ENCODE measurements around the gene WDR88. TPM values are rescaled to one million over a fixed set of nuclear protein-coding genes. Genes with fewer than 3 reads are reported as not detected.

Gene WDR88
- total and polyA plus RNA-seq, 2 of the 8 experiments (the other 6 are each of a cell fraction or from before 2014, with no cell fraction given), result not detected

DNA sequence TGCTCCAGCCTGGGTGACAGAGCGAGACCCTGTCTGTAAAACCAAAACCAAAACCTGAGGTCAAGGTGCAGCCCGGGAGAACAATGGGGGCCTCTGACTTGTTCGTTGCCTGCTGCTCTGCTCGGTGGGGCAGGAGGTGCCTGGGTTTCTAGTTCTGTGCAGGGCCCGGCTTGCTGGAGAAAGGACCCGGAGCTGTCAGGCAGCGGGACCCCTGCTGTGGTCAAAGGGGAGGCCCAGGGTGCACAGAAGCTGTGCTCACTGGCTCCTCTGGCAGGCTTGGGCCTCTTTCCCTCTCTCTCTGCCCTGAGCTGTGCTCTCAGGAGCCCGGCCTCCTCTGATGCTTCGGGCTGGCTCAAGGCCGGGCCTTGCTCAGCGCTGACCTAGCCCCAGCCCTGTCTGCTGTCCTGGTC, 65.7 kb downstream of the WDR88 start:
- no peaks in the 10 kb centered on the region for H3K9me3 ChIP-seq (ENCODE audit: insufficient read depth in 2 of 2, low read depth in 1 of 2, low read length in 1 of 2)
- H3K23ac ChIP-seq (ENCODE audit: insufficient read length), result no peak overlapping the region
- H4K91ac ChIP-seq (replicated peaks; ENCODE audit: insufficient read length, low read length), result no peak overlapping the region
- no peak overlapping the region for H2BK120ac ChIP-seq (replicated peaks; ENCODE audit: low read depth, low read length)
- H3K18ac ChIP-seq (ENCODE audit: extremely low read depth, low read length), result no peak overlapping the region
- no peak overlapping the region for H2BK12ac ChIP-seq (ENCODE audit: low read depth, low read length)
- no peak overlapping the region for H2BK5ac ChIP-seq (ENCODE audit: low read depth, low read length)
- peaks cover 0 to 4% (median 1%) of the 10 kb centered on the region in 4 experiments; a peak in 4 of 7 replicates for H3K4me1 ChIP-seq (replicated peaks in 1 of 4; ENCODE audit: control insufficient read depth in 3 of 4, insufficient read depth in 4 of 4, low read length in 3 of 4)
- H3K14ac ChIP-seq (ENCODE audit: insufficient read length), result no peak overlapping the region
- no peak overlapping the region for H3K4me2 ChIP-seq (ENCODE audit: insufficient read depth in 1 of 2, low read depth in 2 of 2, low read length in 2 of 2)
- no peak for FAIRE-seq
- no peak overlapping the region for H2AK5ac ChIP-seq (ENCODE audit: low read depth, low read length)
- ChIA-PET CTCF (ENCODE audit: partially characterized antibody) (interaction anchor here (0.8 to 3.9 kb wide), 8 partner anchors 13 to 211 kb away, joined by 3 to 21 read pairs (median 4); no protein-coding TSS in a partner anchor), POLR2A (ENCODE audit: partially characterized antibody) (interaction anchor here (0.7 to 1.3 kb wide), 3 partner anchors 11 to 16 kb away, joined by 3 to 4 read pairs (median 3); no protein-coding TSS in a partner anchor)
- H3K27me3 ChIP-seq (replicated peaks in 1 of 4; ENCODE audit: control insufficient read depth in 3 of 4, extremely low read depth in 1 of 4, insufficient read depth in 3 of 4, low read length in 3 of 4), result peaks cover 0 to 14% (median 9%) of the 10 kb centered on the region in 4 experiments; a peak in 5 of 7 replicates
- no peak overlapping the region for H2BK15ac ChIP-seq (ENCODE audit: low read length)
- H2AFZ ChIP-seq (ENCODE audit: low read length), result no peak overlapping the region
- H4K5ac ChIP-seq (ENCODE audit: insufficient read length, low read depth, low read length), result no peak overlapping the region
- no peak for DNase-seq (ENCODE audit: low read depth in 1 of 2, low spot score in 2 of 2)
- no peak overlapping the region for H3K4me3 ChIP-seq (ENCODE audit: extremely low read depth in 1 of 4, insufficient read depth in 2 of 4, low read depth in 3 of 4, low read length in 4 of 4)
- H3K56ac ChIP-seq (replicated peaks; ENCODE audit: insufficient read length, low read depth, low read length), result no peak overlapping the region
- WGBS, 2 experiments (ENCODE audit: extremely low coverage in 1 of 2, insufficient coverage in 1 of 2, insufficient read length in 1 of 2, insufficient replicate concordance in 2 of 2, low coverage in 1 of 2, low lambda C conversion rate in 2 of 2, missing lambda C conversion rate in 1 of 2), result 95% methylated on average over 11 of the region's 11 CpGs; no CpG with 5 or more reads in 1 of the 2 experiments
- no peak overlapping the region for H3K4ac ChIP-seq (replicated peaks; ENCODE audit: insufficient read length, low read depth, low read length)
- no peaks in the 10 kb centered on the region for H3K79me2 ChIP-seq (ENCODE audit: control insufficient read depth in 1 of 2, insufficient read depth in 2 of 2, low read length in 2 of 2)
- H4K20me1 ChIP-seq (replicated peaks in 1 of 2; ENCODE audit: control insufficient read depth in 1 of 2, insufficient read depth in 2 of 2, low read length in 2 of 2), result peaks cover 4 to 6% of the 10 kb centered on the region in 2 experiments
- no peak overlapping the region for H3K9ac ChIP-seq (replicated peaks in 1 of 4; ENCODE audit: extremely low read depth in 1 of 4, low read depth in 3 of 4, low read length in 3 of 4)
- peaks cover 3% of the 10 kb centered on the region; the same call in 1 of the 2 replicates for H3K79me1 ChIP-seq (ENCODE audit: low read depth, low read length)
- peaks cover 0 to under 1% (median 0%) of the 10 kb centered on the region in 4 experiments; a peak in 1 of 8 replicates for H3K36me3 ChIP-seq (ENCODE audit: control insufficient read depth in 2 of 4, insufficient read depth in 4 of 4, low read length in 3 of 4)
- no peak overlapping the region for H3K27ac ChIP-seq (ENCODE audit: low read depth, low read length)
- peaks cover 3% of the 10 kb centered on the region; the same call in 1 of the 2 replicates for H3K23me2 ChIP-seq (ENCODE audit: low read depth, low read length)
- H4K8ac ChIP-seq (ENCODE audit: extremely low read depth, insufficient read depth, low read length), result no peak overlapping the region
- H2BK20ac ChIP-seq (ENCODE audit: low read length), result no peak overlapping the region
- no peak for TF ChIP-seq SP4 (IDR thresholded peaks at IDR 0.05; ENCODE audit: low read length)
- no peak for TF ChIP-seq CBX8 (IDR thresholded peaks at IDR 0.05; ENCODE audit: borderline replicate concordance, low read depth, low read length)
- TF ChIP-seq ATF3 (IDR thresholded peaks at IDR 0.05; ENCODE audit: insufficient read depth, low read depth, low read length), result no peak
- no peak for TF ChIP-seq SP1 (IDR thresholded peaks at IDR 0.05; ENCODE audit: low read depth, low read length)
- TF ChIP-seq MAFK (IDR thresholded peaks at IDR 0.05; ENCODE audit: low read depth, low read length), result no peak
- no peak for TF ChIP-seq FOSL1 (IDR thresholded peaks at IDR 0.05; ENCODE audit: insufficient read depth, low read depth, low read length)
- no peak for TF ChIP-seq YY1 (IDR thresholded peaks at IDR 0.05; ENCODE audit: low read depth, low read length)

All from H1 (cell line).